GM18870 (cell line): ENCODE results near the gene BOLL.
A peak's percentile ranks its signal among the peaks of the same experiment; 100 is the strongest.
"Not testable (repeated sequence)": the region's sequence is repeated elsewhere in the genome, so short reads cannot be mapped to it uniquely, and the experiment has no call there.

Source experiments
- ATAC-seq: cut with Tn5 transposase; IDR thresholded peaks from one replicate; pipeline ENCODE4 v1.9.1; 2021; ENCODE audit warnings: moderate library complexity; ENCODE audit not compliant: unreplicated experiment

Gene BOLL

GRCh38 chr2:197799068-197799467 is 13.9 kb upstream of the BOLL start:
- no peak for ATAC-seq

DNA sequence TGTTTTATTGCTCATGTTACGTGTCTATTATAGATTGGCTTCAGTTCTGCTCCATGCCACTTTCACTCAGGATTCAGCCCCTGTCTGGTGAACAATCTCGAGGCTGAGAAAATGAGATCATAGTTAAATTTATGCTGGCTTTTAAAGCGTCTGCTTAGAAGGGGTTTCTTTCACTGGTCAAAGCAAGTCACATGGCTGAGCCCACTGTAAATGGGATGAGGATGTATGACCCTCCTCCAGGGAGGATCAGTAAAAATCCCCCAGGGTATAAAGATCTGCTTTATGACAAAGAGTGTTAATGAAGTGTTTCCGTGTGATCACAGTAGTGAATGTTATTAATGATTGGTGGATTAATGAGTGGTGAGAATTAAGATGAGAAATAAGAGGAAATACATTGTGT is 13.1 kb upstream of the BOLL start:
- no peak for ATAC-seq

- no peak for ATAC-seq
These were observed 10.2 kb upstream of the BOLL start for GRCh38 chr2:197795277-197795676.

DNA sequence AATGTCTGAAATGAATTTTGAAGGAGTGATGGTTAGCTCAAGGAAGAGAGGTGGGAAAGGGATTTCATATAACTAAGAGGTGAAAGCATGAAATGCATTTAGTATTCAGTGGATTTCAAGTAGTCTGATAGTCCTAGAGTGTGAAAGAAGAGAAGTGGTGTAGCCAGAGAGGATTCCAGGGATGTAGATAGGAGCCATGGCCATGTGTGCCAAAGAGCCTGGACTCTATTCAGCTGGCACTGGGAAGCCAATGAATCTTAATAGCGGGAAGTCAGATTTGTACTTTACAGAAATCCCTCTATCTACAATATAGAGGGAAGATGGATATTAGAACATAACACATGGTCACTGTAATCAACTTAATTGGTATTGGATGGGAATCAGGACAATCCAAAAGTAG is 8.3 kb upstream of the BOLL start:
- ATAC-seq, result no peak

DNA sequence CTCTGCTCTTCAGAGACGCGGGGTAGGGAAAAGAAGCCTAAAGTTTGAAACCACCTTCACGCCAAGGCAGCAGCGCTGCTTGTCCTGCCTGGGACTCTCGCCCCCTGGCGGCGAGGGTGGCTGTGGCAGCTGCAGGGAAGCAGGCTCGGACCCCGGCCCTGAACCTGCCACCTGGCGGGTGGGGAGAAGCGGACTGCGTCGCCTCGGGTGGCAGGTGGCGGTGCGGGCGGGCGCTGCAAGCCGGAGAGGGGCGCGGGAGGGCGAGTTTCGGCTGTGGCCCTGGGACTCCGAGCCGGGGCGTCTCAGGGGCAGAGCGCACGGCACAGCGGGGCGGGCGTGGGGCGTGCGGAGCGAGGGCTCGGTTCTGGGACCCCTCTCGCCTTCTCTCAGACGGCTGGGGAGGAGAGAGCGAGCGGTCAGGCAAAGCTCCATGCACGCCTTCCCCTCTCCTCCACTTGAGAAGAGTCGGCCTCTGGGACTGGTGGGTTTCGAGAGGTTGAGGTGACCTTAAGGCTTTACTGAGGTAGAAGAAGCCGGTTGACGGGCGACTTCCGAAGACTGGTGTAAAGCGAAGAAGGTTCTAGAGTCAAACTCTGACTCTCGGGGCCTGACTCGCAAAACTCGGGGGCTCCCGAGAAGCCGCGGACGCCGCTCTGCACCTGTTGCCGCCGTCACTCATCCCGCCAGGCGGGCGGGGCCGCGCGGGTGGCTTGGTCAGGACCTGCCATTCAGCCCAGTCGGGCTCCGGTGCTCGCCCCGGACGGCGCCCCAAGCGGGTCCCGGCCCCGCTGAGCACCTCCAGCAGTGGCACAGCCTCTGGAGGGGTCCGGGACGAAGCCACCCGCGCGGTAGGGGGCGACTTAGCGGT is 1.1 kb upstream of the BOLL start:
- ATAC-seq, result no peak

DNA sequence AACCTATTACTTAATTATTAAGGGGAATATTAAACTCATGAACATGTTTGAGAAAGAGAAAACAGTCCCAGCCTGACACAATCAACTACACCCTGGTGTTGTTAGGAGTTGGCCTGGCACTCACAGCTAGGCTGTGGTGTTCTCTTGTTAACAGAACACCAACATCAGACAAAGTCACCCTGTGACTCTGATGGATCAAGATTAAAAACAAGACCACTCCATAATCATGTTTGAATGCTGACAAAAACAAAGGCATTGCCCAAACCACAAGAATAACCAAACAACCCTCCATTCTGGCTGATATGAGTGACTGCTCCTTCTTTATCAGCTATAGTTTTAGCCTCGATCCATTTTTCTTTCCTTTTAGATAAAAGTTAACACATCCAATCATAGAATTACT is 3.0 kb downstream of the BOLL start:
- ATAC-seq, result no peak

DNA sequence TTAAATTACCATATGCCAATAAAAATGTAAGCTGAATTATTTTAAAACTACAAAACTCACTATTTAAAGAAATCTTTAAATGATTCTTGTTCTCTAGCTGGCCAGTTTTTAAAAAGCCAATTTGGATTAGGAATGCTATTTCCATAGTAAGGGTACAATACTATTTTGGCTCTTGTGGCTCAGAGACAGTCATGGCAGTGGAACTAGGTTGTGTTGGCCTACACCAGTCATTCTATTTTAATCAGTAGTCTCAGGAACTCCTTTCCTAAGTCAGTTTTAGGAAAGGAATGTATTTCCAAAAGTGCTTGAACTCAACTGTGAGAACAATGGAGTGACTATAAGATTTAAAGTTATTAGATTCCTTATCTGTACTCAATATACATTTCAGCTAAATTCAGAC is 5.9 kb downstream of the BOLL start:
- no peak for ATAC-seq

DNA sequence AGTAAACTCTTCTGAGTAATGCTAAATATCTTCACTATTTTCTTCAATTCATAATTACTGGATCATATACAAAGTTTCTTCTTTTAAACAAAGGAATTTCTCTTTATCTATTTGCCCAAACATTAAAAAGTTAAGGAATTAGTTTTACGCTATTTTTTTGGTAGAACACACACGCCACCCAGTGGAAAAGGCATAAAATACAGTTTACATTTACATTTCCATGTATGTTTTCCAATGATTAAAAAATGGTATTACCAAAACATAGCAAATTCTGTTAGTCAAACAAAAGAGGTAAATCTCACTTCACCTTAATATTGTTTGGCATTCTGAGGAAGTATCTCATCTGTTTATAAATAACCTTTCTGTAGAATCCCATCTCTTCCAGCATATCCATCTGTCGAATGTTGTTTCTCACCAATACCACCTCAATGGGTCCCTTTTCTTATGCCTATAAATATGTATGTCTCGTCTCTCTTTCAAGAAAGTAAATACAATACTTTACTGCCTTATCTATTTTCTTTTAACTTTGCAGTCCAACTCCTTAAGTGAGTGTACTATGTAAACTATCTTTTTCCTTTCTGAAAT is 7.2 kb downstream of the BOLL start:
- no peak for ATAC-seq

GRCh38 chr2:197760293-197760657 is 24.8 kb downstream of the BOLL start:
- no peak for ATAC-seq

DNA sequence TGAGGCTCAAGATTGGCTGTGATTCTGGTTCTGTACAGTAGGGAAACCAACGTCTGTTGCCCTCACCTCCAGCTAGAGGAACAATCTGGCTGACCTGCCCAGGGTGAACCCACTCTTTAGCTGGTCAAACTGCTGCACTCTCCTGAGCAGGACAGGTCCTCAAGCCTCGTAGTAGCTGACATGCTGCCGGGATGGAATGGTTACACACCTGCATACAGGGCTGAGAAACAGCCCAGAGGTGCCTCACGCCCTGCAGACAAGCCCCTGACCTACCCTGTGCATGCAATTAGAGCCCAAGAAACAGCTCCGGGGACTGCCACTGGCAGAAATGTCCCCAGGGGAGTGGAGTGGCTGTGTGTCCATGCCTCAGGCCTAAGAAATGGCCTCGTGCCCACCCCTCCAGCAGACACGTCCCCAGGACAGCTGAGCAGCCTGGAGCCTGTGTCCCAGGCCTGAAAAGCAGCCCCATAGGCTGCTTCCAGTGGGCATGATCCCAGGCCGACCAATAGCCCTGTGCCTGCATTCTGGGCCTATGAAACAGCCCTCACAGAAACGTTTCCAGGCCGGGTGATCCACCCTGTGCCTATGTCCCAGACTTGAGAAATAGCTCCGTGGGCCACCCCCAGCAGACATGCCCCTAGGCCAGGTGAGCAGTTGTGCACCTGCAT is 25.4 kb downstream of the BOLL start:
- no peak for ATAC-seq

DNA sequence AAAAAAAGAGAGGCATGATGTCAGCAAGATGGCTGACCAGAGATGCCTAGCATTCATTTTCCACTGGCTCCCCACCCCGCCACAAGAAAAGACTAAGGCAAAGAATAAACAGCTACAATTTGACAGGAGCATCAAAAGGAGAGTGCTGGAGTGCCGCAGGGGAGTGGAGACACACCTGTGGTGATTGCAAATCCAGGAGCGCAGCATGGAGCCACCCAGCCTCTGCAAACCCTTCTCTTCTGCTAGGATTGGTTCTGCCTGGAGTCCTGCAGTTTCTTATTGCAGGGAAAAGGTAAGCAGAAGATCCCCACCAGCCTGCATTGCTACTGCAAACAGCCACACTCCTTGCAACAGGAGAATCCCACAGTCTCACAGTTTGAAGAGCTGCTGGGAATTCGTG is 26.1 kb downstream of the BOLL start:
- ATAC-seq, result no peak

DNA sequence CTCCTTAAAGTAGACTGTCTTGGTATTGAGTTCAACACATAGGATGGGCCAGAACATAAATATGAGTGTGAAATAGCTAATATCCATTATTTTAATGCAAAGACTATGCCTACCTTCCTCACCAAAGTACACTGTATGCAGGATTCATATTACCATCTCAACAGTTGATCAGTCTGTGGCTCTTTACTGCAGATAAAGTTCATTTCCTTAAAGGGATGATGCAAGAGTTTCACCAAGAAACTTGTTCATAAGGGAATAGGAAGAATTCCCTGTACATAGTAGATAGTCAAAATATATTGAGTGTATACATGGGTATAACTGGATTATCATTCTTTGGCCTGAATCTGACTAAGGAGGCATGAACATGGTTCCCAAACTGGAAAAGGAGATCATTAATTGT is 44.9 kb downstream of the BOLL start:
- ATAC-seq, result no peak

DNA sequence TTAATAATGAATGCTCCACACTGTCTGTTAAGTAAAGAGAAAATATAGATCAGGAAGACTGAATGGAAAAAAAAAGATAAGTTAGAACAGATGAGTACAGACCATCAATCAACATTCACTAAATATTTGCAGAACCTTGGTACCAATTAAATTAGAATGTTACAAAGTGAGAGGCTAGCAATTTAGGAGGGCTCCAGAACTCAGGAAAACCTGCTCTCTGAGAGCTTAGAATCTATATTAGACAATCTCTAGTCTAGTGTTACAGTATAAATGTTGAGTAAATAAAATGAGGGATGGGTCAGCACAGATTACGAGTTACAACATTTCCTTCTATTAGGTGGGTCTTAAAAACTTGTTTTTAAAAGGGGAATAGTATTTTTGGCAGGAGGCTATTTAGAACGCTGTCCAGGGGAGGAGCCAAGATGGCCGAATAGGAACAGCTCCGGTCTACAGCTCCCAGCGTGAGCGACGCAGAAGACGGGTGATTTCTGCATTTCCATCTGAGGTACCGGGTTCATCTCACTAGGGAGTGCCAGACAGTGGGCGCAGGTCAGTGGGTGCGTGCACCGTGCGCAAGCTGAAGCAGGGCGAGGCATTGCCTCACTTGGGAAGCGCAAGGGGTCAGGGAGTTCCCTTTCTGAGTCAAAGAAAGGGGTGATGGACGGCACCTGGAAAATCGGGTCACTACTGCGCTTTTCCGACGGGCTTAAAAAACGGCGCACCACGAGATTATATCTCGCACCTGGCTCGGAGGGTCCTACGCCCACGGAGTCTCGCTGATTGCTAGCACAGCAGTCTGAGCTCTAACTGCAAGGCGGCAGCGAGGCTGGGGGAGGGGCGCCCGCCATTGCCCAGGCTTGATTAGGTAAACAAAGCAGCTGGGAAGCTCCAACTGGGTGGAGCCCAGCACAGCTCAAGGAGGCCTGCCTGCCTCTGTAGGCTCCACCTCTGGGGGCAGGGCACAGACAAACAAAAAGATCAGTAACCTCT is 56.3 kb downstream of the BOLL start:
- ATAC-seq, result not testable (repeated sequence)

- no peak for ATAC-seq
These were observed 58.1 kb downstream of the BOLL start for GRCh38 chr2:197727011-197727410.

GRCh38 chr2:197717863-197718262 is 67.3 kb downstream of the BOLL start:
- no peak for ATAC-seq

GRCh38 chr2:197713271-197713670 is 71.8 kb downstream of the BOLL start:
- no peak for ATAC-seq

GRCh38 chr2:197711578-197711977 is 73.5 kb downstream of the BOLL start:
- ATAC-seq, result no peak

DNA sequence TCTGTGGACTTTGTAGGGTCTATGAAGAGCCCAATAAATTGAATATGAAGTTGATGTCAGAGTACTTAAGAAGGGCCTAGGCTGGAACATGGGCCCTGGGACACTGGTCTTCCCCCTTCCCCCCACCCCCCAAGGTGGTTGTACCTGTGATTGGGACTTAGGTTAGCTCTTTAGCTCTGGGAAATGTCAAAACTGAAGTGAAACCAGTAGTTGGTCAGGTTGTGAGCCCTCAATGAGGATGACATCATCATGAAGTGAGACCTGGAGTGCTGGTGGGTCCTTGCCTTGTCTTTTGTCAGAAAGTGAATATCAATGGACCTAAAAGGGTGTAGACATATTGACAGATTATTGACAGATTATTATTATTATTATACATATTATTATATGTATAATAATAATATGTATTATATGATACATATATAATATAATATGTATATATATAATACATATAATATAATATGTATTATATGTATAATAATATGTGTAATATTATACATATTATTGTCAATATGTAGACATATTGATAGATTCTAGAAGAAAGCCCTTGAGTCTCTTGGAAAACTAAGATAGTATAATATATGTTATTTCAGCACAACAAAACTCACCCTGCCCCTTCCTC is 74.6 kb downstream of the BOLL start:
- ATAC-seq, result peak; percentile 92

GRCh38 chr2:197709140-197709539 is 76.0 kb downstream of the BOLL start:
- ATAC-seq, result not testable (repeated sequence)

GRCh38 chr2:197708331-197708730 is 76.8 kb downstream of the BOLL start:
- no peak for ATAC-seq
